Cerebellar nuclear complex (tissue), 1 donor: ENCODE measurements around the gene ZFY.
"Not testable (repeated sequence)": the region's sequence is repeated elsewhere in the genome, so short reads cannot be mapped to it uniquely, and the experiment has no call there.

Source experiments
- DNase-seq, 2 experiments: peaks; one replicate each; lab custom pipeline; 2025; lab: John Stamatoyannopoulos, UW

Gene ZFY

DNA sequence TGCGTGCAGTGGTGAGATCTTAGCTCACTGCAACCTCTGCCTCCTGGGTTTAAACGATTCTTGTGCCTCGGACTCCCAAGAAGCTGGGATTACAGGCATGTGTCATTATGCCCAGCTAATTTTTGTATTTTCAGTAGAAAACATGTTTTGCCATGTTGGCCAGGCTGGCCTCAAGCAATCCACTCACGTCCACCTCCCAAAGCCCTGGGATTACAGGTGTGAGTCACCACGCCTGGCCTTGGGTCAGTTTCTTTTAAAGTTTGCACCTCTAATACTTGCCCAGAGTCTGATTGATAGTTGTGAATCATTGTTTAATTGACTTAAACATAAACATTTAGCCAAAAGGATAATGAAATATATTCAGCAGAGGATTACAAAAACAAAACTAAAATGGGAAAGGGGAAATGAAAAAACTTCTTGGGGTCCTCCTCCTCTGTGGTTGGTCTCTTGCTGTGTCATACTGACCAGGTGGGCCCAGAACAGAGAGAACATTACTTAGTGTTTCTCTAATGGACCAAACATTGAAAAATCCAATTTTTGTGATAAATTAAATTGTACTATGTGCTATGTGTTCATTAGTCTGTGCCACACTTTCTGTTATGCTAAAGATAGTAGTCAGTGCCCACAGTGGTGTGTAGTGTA is 38.0 kb downstream of the ZFY start:
- DNase-seq = no peak

DNA sequence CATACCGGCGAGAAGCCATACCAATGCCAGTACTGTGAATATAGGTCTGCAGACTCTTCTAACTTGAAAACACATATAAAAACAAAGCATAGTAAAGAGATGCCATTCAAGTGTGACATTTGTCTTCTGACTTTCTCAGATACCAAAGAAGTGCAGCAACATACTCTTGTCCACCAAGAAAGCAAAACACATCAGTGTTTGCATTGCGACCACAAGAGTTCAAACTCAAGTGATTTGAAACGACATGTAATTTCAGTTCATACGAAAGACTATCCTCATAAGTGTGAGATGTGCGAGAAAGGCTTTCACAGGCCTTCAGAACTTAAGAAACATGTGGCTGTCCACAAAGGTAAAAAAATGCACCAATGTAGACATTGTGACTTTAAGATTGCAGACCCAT is 44.1 kb downstream of the ZFY start:
- DNase-seq = no peak

DNA sequence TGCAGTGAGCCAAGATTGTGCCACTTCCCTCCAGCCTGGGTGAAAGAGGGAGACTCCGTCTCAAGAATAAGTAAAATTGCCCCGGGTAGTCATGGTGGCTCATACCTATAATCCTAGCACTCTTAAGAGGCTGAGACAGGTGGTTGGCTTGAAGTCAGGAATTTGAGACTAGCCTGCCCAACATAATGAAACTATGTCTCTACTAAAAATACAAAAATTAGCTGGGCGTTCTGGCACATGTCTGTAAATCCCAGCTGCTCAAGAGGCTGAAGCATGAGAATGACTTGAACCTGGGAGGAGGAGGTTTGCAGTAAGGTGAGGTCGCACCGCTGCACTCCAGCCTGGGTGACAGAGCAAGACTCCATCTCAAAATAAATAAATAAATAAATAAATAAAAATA is 49.3 kb downstream of the ZFY start:
- no peak for DNase-seq

GRCh38 chrY:2987178-2987577 is 52.0 kb downstream of the ZFY start:
- DNase-seq = not testable (repeated sequence)

DNA sequence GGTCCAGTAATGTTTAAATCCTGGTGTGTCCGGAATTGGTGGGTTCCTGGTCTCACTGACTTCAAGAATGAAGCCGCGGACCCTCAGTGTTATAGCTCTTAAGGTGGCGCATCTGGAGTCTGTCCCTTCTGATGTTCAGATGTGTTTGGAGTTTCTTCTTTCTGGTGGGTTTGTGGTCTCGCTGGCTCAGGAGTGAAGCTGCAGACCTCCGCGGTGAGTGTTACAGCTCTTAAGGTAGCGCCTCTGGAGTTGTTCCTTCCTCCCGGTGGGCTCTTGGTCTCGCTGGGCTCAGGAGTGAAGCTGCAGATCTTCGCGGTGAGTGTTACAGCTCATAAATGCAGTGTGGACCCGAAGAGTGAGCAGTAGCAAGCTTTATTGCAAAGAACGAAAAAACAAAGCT is 62.2 kb downstream of the ZFY start:
- DNase-seq = not testable (repeated sequence)

DNA sequence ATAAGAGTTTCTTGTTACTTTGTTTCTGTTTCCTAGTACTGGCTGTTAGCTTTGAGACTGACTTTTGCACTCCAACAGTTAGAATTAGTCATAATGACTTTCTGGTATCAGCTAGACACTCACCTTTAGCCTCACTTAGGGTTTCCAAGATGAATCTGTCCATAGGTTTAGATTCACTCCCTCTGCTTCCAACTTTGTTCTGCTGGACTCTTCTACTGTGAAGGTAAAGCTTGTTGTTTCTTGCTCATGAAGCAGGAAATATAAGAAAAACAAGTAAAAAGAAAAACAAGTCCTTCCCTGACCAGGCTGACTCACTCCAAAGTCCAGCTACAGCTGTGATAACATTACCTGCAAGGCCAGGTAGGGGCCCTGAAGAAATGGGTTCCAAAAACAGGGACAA is 67.0 kb downstream of the ZFY start:
- DNase-seq = no peak

DNA sequence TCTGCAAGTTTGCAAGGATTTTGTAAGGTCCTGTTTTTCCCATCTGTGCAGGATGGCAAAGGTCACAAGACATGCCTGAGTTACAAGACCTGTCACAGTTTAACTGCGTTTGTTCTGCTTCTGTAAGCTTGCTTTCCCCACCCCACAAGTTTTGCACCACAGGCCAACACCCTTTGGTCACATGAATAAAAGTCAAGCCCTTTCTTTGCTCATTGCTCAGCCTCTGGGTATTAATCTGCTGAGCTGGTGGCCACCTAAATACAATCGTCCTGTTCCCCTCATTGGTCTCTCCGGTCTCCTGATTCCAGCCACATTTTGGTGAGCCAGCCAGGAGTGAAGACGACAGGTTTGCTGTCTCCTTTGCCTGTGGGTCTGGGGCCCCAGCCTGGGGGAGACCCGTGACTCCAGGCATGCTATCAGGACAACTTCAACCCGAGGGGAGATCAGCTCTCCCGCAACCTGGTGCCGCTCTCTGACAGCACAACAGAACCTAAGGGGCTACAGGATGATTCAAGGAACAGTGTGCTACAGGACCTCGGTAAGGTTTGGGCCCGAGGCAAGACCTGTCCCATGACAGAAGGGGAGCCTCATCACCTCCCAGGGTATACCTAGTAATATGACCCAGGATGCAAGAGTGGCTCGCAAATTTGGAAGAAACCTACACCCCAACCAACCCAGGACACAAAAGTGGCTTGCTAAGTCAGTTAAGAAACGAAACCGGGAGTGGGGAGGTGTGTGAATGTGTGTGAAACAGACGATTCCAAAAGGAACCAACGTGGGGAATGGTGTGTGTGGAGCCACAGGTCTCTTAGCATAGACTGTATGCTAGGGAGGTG is 67.7 kb downstream of the ZFY start:
- DNase-seq = no peak

- DNase-seq = no peak
Observed at GRCh38 chrY:3003516-3003830, 68.3 kb downstream of the ZFY start.

DNA sequence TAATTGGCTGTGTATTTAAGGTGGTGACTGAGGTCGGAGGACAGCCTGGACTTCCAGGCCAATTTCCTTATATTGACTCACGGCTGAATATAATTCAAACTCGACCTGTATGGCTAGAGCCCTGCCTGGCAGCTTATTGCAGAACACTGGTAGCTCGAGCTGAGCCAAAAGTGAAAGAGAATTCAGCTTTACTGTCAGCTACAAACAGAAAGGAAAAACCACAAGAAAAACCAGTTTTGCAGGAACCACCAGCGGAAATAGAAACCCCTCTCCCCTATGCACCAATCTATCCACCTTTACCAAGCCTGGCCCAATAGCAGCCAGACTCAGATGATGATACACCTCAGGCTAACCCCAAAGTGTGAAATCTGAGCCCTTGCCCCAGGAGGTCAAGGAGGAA is 68.7 kb downstream of the ZFY start:
- DNase-seq = no peak

GRCh38 chrY:3006031-3006430 is 70.8 kb downstream of the ZFY start:
- DNase-seq = not testable (repeated sequence)

DNA sequence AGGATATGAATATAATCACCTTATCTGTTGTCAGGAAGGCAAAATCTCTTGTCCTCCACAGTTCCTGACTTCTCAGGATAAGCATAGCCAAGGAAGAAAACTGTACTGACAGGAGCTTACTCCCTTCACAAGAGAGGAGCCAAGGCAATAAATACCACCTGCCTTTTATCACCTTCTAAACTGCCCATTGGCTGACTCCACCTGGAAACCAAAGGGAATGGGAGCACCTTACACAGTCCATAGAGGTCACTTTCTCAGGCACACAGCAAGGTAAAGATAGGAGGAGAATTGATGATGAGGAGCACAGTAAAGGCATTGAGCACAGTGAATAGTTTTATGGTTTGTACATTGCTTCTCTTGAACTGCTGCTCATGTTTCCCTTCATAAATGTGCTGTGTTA is 72.8 kb downstream of the ZFY start:
- DNase-seq = no peak

GRCh38 chrY:3012226-3012625 is 77.0 kb downstream of the ZFY start:
- DNase-seq = no peak

GRCh38 chrY:3016594-3016993 is 81.4 kb downstream of the ZFY start:
- no peak for DNase-seq

DNA sequence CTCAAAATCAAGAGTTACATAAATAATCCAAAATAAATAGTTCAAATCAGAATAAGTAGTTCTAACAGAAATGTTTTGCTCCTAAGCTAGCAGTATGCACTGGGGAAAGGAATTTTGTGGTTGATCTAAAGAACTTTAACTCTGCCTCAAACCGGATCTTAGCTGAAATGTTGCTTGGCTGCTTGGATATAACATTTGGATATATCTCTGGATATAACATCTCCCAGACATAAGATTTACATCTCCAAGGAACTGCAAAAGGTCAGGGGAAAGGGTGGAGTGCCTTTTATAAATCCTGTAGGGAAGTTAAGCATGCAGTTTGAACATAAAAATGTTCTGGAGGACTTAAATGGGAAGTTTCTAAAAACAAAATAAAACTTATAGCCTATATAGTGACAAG is 83.4 kb downstream of the ZFY start:
- no peak for DNase-seq

GRCh38 chrY:3019584-3019983 is 84.4 kb downstream of the ZFY start:
- DNase-seq = no peak

GRCh38 chrY:3021176-3021575 is 86.0 kb downstream of the ZFY start:
- no peak for DNase-seq

GRCh38 chrY:3023606-3024005 is 88.4 kb downstream of the ZFY start:
- DNase-seq = no peak

GRCh38 chrY:3025357-3025756 is 90.2 kb downstream of the ZFY start:
- DNase-seq = no peak
